HG02938 (cell line): ENCODE measurements around the gene NCKAP5.

Experiments
- ATAC-seq: cut with Tn5 transposase; IDR thresholded peaks from one replicate; pipeline ENCODE4 v1.9.1; 2021; ENCODE audit warnings: mild to moderate bottlenecking, moderate library complexity; ENCODE audit not compliant: unreplicated experiment

Gene NCKAP5

DNA sequence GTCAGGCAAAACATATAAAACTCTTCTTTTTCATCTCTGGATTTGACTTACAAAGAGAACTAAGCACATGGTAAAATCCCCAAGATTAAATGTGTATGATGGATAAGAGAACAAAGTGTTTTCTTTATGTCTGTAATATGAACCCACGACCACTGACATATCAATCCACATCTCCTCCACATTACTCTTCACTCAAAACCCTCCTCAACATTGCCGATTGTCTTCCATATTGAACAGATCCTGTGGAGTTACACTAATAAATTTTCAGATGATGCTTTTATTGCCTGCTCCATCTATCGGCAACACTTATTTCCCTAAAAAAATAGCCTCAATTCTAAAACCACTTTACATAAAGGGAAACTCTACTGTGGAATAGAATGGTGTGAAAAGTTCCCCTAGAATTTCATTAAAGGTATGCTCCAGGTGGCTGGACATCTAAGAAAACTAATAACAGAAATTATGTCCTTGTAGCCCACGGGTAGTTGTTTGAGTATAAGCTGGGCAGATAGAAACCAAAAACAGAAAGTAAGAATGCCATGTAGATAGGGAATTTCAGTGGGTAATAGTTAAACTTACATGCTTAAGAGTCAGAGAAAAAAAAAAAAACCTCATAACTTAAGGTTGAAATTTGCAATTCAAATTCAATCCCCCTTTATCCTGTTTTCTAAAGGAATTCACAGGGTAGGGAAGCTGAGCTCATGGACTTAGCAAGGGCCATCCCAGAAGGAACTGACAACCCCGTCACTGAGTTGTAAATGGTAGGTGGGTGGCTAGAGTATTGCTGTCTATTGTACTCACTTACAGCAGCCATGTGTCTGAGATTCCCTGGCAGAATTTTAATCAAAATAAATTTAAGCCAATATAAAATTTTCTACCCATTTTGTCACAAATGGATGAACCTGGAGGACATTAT, 592.8 kb downstream of the NCKAP5 start:
- no peak for ATAC-seq

DNA sequence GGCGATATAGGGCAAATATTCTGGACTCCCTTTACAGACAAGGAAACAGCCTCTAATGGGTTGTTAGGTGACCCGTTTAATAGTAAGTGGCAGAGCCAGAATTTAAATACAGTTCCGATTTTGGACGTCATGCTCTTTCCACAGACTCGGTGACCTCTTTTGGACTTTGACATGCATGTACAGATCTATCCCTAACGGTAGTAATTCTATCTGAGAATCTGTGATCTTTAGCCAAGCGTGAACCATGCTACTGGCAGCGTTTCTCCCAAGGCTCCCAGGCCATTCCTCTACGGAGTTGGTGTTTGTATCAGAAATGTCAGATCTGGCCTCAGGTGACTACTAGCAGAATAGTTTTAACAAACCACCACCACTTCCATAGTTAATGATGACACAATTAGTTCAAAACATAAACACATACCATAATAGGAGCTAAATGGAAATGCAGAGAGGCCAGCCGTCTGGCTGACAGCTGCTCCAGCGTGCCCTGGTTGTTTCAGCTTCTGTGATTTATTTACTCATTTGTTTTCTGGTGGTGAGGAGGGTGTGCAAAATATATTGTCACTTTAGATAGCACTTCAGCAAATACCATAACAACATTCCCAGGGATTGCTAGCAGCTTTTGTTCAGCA, 593.7 kb downstream of the NCKAP5 start:
- ATAC-seq = no peak

DNA sequence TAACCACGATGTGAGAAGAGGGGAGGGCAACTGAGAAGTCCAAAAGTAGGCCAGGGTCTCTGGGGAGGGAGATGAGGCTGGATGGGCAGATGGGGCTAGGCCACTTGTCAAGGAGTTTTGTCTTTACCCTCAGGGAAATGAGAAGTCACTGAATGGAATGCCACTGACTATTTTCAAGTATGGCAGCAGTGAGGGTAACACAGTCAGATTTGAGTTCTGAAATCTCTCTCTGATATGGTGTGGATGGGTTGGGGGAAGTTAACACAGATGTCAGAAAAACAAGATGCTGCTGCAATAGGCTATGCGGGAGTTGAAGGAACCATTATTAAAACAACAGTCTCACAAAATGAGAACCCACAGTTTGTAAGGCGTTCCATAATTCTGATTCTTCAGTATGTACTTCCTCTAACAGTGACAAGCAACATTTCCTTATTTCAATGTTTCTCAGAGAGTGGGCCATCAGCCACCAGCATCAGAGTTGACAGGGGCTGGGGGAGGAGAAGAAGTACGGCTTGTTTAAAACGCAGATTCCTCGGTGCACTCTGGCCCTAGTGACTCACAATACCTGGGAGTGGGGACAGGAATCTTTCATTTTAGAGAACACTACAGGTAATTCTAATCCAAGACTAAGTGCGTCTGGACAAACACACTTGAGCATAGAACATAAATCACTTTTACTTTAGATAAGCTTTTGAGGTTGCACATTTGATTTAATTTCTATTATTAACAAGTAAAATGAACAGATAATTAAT, 596.8 kb downstream of the NCKAP5 start:
- ATAC-seq = no peak

DNA sequence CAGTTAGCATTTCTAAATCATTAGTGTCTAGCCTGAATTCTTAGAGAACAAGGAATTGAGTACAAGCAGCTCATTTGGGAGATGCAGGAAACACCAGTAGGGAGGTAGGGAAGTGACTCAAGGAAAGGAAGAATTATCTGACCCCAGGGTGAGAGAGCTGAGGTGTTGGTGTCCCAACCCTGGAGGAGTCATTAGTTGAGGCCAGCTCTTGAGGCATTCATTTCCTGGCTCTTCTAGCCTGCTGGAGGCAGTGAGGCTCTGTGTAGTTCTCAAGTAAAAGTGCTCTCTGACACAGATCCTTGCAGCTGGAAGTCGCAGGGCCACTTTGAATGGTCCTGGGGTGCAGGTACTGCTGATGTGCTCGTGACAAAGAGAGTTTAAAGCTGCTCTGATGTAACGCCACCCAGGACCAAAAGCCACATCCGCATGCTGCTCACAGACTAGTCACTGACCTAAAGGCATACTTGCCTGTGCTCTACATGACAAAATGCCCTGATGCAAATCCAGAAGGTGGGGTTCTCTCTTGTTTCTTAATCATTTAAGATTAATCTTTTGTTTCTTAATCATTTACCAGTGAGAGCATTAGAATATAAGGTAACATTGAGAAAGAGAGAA, 598.8 kb downstream of the NCKAP5 start:
- ATAC-seq = no peak

DNA sequence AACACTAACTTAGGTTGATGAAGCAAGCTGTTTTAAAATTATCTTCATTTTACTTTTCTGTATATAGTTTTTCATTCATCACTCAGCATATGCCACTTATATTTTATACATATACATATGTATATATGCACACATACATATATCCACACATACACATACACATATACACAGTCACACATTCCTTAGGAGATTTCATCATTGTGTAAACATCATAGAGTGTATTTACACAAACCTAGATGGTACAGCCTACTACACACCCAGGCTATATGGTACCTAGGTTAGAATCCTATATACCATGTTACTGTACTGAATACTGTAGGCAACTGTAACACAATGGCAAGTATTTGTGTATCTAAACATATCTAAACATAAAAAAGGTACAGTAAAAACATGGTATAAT, 602.8 kb downstream of the NCKAP5 start:
- no peak for ATAC-seq

DNA sequence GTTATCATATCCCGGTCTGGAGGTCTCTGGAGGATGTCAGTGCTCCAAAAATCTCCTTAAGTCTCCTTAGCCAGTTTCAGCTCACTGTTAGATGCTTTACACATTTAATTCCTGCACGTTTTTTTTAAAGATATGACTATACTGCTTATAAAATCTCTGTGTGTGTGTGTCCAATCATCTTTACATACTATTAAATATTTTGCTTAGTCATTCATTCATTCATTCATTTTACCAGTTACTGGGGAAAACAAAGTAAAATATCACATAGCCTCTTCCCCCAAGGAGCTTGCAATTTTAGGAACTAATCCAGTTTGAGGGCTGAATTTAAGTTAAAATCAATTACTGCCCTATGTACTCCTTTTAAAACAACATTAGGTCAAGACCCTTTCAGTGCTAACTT, 605.1 kb downstream of the NCKAP5 start:
- ATAC-seq = no peak

DNA sequence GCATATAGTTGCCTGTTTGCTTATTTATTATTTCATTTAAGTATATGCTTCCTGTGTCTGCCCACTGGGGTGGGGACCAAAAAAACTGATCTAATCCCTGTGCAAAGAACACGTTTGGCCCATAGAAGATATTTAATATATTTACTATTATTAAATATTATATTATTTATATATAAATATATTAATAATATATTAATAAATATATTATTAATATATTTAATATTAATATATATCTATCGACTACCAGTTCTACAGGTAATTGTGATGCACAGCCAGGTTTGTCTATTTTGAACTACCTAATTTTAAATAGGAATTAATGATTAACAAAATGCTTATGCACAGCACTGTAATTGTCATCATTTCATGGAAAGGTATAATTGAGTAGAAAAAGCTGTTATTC, 609.4 kb downstream of the NCKAP5 start:
- no peak for ATAC-seq

DNA sequence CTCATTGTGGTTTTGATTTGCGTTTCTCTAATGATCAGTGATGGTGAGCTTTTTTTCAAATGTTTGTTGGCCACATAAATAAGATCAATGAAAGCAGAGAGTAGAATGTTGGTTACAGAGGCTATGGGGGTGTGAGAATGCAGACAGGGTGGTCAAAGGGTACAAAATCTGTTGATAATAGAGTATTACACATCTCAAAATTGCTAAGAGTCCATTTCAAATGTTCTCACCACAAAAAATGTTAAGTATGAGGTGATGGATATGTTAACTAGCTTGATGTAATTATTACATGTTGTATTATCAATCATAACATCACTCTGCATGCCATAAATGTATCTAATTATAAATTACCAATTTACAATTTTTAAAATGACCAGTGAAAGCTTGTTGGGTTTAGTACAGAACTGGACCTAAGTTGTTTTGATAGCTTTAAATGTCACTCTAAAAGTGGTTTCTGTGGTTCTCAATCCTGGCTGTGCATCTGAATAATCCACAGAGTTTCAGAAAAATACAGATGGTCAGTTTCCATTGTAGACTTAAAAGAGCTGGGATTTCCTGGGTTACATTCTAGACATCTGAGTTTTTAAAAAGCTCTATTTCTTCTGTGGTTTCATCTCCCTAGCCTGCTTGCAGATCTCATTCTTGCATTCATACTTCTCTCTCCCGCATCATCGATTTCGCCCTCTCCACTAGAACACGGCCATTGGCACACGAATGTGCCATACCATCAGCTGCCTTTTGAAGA, 612.2 kb downstream of the NCKAP5 start:
- ATAC-seq = no peak

DNA sequence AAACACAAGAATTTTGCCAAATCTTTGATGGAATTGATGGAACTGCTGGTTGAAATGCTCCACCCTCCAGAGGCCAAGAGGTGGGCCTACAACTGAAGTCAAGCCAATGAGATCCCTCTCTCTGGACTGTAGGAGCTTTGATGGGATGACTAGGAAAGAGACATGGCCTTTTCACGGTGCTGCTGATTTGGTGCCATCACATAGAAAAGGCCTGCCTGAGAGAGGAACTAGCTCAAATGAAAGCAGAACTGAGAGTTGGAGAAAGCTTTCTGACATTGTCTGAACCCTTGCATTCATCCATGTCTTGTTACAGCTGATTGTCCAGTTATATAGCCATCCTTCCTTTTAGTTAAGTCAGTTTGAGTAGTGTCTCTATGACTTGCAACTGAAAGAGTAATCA, 614.5 kb downstream of the NCKAP5 start:
- ATAC-seq = peak; percentile 95

DNA sequence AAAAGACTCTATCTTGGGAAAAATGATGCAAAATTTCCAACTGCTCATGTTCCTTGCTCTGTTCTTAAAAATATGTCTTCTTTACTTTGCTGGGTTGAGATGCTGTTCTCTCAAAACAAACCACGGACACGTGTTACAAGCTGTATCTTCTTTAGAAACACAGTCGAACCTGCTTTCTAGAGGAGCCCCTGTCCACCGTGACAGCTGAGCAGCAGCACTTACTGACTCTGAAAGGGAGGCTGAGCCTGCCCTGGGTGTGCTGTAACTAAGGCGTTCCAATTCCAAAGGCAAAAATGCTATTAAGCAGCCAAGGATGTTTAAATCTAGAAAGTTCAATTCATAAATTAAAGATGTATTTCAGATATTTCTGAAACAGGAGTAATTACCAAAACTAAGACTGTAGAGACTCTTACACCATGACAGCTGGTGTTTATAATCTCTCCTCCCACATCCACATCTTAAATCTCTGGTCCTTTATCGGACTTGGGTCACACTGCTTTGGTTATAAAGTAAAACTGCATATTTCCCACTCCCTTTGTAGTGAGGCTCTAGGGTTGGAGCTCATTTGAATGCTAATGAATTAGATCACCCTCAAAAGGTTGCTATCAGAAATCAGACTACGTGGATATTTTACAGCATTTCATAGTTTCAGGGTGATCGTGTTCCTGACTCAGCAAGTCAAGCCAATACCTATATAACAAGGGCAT, 617.1 kb downstream of the NCKAP5 start:
- ATAC-seq = no peak

DNA sequence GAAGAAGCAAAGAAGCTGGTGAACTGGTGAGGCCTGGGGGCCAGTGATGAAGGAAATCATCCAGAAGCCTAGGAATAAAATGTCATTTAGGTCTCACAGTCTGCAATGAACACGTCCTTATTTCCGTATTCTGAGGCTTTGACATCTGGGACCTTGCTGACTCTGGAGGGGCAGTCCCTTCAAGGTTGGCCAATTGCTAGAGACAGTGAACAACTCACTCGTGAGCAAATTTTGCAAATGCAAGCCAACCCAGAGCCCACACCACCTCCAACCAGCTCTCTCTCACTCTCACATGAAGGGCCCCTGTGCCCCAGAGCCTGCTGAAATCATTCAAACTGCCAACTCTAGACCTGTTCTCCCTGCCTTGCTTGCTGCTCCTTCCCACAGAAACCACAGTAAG, 619.2 kb downstream of the NCKAP5 start:
- no peak for ATAC-seq

DNA sequence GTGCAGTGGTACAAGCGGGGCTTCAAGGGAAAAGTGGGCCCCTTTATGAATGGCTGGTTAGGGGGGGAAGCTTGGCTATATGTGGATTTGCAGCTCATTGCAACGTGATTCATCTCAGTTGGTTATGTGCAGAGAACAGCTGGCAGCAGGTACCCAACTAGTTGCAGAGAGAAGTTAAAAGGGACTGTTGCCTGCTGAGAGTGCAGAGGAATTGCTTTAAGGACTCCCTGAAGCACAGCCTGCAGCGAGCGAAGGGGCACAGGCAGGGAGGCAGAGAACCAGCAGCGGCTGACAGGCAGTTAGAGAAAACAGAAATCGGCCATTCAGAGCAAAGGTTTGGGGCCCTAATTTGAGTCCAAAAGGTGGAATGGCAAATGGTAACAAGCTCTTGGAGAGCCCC, 620.1 kb downstream of the NCKAP5 start:
- no peak for ATAC-seq

DNA sequence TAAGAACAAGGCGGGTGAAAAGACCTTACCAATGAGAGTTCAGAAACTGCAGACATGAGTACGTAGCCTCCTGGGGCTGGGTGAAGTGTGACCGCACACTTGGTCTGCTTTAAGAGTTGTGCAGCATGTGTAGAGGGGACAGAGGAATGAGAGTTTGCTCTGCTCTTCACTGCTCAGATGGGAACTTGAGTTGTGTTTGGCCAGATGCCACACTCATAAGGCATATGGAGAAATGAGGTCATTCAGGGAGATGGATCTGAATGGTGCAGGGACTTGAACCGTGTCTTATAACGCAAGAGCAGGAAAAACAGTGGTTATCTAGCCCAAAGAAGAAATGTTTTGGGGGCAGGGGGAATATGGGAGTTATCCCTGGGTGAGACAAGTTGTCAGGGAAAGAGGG, 624.4 kb downstream of the NCKAP5 start:
- ATAC-seq = no peak

DNA sequence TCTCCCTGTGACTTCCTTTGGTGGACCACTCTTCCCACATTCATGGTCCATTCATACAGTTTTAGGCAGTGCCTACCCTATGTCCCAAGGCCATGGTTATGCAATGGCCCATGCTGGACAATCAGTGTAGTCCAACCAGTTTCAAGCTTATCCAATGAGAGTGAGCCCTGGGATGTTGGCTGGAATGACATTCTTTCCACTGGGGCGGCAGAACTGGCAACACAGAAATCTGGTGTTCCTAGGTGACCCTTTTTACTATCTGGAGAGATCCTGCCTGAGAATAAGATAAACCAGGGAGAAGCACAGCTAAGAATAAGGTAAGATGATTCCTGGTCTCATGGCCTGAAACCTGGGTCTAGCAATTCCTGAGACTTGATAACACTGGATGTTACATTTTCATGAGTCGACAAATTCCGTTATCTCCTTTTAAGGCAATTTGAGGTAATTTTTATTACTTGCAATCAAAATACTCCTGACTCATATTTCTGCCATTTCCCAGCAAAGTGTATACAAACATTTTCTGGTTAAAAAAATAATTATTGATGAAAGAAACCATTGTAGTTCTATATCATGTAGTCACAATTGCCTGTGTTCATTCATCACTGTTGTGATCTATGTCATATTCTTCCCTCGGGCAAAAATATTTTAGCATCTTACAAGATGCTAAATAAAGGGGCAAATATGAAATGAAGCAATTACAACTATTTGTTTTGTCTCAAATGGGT, 626.8 kb downstream of the NCKAP5 start:
- no peak for ATAC-seq

DNA sequence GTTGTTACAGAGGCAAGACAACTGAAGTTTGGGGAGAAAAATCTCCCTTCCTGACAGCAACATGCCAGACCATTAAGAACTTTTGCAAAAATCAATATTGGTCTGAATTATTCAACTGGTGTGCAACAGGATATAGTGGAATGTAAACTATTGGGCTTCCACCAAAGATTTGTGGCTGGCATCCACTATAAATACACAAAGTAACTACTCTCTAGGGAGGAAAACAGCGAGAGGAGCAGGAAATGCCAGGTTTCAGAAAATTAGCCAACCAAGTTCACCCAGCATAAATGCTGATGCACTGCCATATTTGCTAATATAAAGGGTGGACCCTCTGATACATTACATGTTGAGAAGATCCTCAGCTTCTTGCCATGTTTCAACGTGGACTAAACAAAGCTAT, 630.6 kb downstream of the NCKAP5 start:
- ATAC-seq = no peak

DNA sequence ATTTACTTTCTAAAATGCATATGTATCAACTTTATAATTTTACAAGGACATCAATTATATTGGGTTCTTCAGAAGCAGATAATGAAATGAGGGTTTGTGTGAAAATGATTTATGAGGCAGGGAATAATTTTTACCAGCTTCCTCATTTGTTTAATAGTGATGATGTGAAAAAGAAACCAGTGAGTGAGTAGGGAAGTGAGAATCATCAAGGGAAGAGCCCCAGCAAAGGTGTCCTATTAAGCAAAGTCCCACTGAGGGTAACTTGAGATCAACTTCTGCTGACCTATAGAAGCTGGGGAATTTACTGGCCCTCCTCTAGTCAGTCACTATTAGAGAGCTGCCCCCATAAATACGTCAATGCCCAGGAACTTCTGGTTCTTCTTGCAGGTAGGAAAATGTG, 631.5 kb downstream of the NCKAP5 start:
- ATAC-seq = peak; percentile 92

DNA sequence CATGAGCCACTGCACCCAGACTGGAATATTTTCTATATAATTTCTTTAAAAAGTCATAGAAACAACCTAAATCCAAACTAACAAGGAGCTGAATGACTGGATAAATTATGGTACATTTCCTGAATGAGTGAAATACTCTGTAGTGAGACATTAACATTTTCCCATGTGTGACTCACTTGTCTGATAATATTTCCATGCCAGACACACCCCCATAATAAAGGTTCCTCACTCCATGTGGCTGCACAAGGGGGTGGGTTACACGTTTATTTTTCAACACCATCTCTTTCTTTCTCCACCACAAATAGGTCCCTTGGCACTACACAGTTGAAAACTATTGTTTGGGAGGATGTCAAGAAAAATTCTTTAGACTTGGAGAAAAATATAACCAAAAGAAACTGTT, 632.0 kb downstream of the NCKAP5 start:
- ATAC-seq = no peak

DNA sequence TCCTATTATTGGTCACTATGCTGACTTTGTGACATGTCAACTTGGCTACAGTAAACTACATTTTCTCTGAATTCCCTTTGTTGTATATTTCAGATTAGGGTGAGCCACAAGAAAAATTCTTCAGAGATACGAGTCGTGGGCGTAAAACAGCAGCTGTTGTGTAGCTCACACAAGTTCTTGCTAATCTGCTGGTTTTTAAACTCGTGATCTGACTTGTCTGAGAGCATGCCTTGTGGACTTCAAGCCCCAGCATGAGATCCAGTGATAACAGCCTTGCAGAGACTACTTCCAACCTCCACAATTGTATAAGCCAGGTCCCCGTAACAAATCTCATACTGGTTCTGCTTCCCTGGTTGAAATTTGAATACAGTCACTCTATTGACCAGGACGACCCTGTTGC, 638.5 kb downstream of the NCKAP5 start:
- no peak for ATAC-seq

DNA sequence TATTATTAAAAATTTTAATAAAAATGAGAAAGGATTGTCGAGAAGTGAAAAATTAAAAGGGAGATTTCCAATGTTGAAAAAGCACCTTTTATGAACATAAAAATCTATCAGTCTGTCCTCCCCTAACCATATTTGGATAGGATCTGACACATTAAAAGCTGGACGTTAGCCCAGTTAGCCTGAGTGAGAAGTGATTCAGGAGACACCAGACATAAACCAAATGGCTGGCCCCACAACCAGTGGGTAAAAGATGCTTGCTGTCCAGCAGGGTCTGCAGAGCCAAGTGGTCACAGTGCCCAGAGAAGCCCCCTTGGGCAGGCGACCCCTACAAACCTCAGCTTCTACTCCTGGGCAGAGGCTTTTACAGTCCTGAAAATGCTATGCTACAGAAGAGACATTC, 644.5 kb downstream of the NCKAP5 start:
- ATAC-seq = no peak
